ENCODE data around the gene RNF8.

The RNF8 gene

DNA sequence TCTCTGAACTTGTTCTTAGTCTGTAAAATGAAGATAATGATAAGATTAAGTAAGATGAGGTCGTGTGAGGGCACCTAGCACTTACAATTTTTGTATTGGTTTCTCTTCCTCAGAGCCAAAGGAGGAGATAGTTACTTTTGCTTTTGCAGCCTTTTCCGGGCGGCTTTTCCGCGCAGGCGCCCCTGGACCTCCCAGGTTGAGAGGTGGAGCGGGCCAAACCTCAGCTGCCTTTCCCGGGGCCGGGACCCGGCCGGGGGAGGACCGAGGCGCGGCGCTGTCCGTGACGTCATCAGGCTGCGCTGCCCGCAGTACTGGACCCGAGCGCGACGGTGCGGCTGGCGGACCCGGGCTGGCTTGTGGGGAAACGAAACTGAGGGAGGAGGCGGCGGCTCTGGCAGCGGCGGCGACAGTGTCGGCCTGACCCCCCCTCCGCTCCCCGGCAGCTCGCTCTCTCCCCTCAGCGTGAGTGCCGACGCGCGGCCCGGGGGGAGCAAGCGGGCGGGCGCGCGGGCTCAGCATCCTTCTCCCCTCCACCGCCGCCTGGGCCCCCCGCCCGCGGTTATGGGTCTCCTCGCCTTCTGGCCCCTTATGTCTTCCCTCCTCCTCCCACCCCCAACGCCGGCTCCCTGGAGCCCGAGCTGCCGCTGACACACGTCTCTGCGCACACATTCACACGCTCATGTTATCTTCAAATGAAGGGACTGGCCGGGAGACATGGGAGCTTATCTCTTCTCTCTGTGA is 79.3 kb downstream of the RNF8 start, which contains the start of gene CMTR1:
Gene CMTR1, plus strand, starts transcription at position 306 of the 741 bp plus-strand sequence. CDS start 2,409 bp downstream, outside the sequence.
- TF ChIP-seq, protein P1, sequence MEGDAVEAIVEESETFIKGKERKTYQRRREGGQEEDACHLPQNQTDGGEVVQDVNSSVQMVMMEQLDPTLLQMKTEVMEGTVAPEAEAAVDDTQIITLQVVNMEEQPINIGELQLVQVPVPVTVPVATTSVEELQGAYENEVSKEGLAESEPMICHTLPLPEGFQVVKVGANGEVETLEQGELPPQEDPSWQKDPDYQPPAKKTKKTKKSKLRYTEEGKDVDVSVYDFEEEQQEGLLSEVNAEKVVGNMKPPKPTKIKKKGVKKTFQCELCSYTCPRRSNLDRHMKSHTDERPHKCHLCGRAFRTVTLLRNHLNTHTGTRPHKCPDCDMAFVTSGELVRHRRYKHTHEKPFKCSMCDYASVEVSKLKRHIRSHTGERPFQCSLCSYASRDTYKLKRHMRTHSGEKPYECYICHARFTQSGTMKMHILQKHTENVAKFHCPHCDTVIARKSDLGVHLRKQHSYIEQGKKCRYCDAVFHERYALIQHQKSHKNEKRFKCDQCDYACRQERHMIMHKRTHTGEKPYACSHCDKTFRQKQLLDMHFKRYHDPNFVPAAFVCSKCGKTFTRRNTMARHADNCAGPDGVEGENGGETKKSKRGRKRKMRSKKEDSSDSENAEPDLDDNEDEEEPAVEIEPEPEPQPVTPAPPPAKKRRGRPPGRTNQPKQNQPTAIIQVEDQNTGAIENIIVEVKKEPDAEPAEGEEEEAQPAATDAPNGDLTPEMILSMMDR (IDR thresholded peaks at IDR 0.05; ENCODE audit: control insufficient read depth, extremely low read depth, insufficient read depth), result no peak
- peak; percentile 63 for DNase-seq (ENCODE audit: low read depth)

DNA sequence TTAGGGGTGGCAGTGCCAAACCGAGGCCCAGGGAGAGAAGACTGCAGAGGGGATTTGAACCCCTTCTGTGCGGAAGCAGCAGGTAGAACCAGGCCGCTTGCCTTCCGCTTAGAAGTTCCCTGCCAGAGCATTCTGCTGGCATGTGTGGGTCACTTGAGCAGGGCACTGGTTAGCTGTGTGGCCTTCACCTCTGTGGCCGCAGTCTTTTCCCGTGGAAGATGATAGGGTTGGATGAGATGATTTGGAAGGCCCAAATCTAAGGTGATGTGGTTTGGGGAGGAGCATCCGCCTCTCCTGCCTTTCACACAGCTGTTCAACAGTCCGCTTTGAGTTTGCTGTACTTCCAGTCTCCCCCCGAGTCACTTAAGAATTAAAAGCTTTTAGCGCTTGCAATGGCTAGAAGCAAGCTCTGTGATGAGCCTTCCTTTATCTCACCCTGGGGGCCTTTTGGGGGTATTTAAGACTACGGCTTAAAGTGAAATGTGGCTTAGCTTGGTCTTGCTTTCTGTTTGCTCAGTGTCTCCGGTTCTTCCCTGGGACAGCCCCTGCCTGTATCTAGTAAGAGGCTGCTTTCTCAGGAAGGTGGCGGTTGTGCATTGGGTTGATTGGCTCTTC is 80.0 kb downstream of the RNF8 start:
- TF ChIP-seq, protein P1 (IDR thresholded peaks at IDR 0.05; ENCODE audit: control insufficient read depth, extremely low read depth, insufficient read depth), result no peak
- peak overlapping the region; percentile 93 for H3K4me3 ChIP-seq (ENCODE audit: low read depth, low read length)
- no peak for DNase-seq (ENCODE audit: low read depth)

More for the DNA sequence above, 79.3 kb downstream of the RNF8 start, which contains the start of gene CMTR1:
- peak within 1 kb of the TSS; percentile 93 for H3K4me3 ChIP-seq (ENCODE audit: low read depth, low read length)

DNA sequence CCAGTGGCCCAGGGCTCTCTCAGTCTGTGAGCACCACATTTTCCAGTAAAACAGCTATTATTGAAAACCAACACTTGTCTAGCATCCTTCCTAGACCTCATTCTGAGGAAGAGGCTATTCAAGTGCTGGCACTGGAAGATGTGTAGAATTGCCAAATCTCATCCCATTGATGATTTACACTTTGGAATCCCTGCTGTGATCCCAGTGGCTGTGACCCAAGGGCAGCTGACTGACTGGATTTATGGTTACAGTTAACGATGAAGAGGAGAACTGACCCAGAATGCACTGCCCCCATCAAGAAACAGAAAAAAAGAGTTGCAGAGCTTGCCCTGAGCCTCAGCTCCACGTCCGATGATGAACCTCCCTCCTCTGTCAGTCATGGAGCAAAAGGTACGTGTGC is 81.6 kb downstream of the RNF8 start:
- no peak for DNase-seq (ENCODE audit: low read depth)
- TF ChIP-seq, protein P1 (IDR thresholded peaks at IDR 0.05; ENCODE audit: control insufficient read depth, extremely low read depth, insufficient read depth), result no peak
- no peak overlapping the region for H3K4me3 ChIP-seq (ENCODE audit: low read depth, low read length)

DNA sequence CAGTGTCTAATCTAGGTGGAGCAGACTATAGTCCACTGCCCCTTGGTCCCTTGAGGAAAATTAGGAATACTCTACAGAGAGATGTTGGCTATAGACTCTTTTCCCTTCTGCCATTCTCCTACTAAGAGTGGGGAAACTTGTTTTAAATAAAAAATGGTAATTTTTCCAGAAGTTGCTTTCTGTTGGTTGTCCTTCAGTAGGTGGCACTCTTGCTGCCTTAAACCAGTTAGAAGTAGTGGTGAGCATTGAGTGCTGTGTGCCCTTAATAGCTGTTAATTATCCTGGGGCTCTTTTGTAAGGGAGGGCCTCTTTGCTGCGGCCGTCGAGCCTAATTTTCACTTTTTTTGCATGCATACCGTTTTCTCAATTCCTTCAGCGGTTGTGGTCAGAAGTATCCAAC is 82.0 kb downstream of the RNF8 start:
- TF ChIP-seq, protein P1 (IDR thresholded peaks at IDR 0.05; ENCODE audit: control insufficient read depth, extremely low read depth, insufficient read depth), result peak; percentile 24; the same call in 1 of the 2 replicates
- DNase-seq (ENCODE audit: low read depth), result no peak
- no peak overlapping the region for H3K4me3 ChIP-seq (ENCODE audit: low read depth, low read length)

DNA sequence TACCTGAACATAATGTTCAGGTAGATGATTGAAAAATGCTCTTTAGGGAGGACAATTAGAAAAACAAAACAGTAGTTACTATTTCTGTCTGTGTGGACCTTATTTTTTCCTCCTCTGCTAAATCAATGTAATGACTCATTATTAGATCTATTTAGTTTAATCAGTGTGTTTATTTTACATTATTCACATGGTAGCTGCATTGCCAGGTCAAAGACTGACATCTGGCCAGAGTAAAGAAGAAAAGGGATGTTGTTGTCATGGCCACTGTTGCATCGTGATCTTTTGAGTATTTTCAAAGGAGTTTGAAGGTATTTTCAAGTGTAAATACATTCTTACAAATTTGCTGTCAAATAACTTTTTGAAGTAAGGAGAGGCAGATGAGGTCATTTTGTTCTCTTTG is 85.1 kb downstream of the RNF8 start:
- H3K4me3 ChIP-seq (ENCODE audit: low read depth, low read length), result no peak overlapping the region
- TF ChIP-seq, protein P1 (IDR thresholded peaks at IDR 0.05; ENCODE audit: control insufficient read depth, extremely low read depth, insufficient read depth), result no peak
- DNase-seq (ENCODE audit: low read depth), result no peak

DNA sequence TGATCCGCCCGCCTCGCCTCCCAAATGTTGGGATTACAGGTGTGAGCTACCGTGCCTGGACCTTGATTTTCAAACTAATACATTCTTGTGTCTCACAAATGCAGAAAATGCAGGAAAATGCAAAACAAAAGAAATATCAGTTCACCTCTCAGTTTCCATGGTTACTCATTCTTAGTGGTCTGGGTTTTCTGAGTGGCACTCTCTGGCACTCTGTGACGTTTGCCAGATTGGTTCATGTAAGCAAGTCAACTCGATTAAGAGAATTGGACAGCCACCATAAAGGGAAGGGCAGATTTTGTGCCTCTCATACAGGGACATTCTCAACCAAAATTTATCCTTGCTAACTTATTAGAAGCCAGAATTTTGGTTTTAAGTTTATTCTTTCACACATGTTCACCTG is 87.9 kb downstream of the RNF8 start:
- no peak overlapping the region for H3K4me3 ChIP-seq (ENCODE audit: low read depth, low read length)
- TF ChIP-seq, protein P1 (IDR thresholded peaks at IDR 0.05; ENCODE audit: control insufficient read depth, extremely low read depth, insufficient read depth), result no peak
- no peak for DNase-seq (ENCODE audit: low read depth)
